Erythroblast (primary cell): ENCODE results near the gene DPP8.

Source experiments
- GATA1 ChIP-seq: IDR thresholded peaks from 2 replicates; pipeline ENCODE4 v1.6.1; 2011; ENCODE audit warnings: low read depth, mild to moderate bottlenecking, control low read depth, low read length, moderate library complexity
- POLR2A ChIP-seq: IDR thresholded peaks from 2 replicates; pipeline ENCODE4 v1.6.1; 2011; ENCODE audit warnings: mild to moderate bottlenecking, low read length

GRCh38 chr15:65521350-65521749, 3.9 kb upstream of the DPP8 start:
- TF ChIP-seq POLR2A (no peak), GATA1 (no peak)
